ENCODE results near the gene USP20. TPM values are rescaled to one million over a fixed set of nuclear protein-coding genes. Genes with fewer than 3 reads are reported as not detected.

USP20 gene
- total and polyA plus RNA-seq, 2 donors from 2014 or later, result 22.8 to 28.8 TPM

DNA sequence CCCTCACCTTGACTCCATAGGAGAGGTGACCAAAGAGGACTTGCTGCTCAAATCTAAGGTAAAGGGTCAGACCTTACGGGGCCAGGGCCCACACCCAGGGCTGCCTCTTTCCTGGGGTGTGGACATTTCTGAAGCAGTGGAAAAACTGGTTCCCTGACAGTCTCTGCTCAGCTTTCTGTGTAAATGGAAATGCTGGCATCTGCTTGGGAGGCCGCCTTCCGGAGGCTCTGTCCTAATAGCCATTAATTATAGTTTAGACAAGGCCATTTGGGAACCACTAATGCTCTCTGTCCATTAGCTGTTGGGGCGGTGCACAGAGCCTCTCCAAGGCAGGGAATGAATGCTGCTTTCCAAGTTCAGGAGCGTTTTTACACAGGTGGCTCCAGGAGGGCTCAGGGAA lies 17.3 kb downstream of the USP20 start:
- TF ChIP-seq, protein P1, sequence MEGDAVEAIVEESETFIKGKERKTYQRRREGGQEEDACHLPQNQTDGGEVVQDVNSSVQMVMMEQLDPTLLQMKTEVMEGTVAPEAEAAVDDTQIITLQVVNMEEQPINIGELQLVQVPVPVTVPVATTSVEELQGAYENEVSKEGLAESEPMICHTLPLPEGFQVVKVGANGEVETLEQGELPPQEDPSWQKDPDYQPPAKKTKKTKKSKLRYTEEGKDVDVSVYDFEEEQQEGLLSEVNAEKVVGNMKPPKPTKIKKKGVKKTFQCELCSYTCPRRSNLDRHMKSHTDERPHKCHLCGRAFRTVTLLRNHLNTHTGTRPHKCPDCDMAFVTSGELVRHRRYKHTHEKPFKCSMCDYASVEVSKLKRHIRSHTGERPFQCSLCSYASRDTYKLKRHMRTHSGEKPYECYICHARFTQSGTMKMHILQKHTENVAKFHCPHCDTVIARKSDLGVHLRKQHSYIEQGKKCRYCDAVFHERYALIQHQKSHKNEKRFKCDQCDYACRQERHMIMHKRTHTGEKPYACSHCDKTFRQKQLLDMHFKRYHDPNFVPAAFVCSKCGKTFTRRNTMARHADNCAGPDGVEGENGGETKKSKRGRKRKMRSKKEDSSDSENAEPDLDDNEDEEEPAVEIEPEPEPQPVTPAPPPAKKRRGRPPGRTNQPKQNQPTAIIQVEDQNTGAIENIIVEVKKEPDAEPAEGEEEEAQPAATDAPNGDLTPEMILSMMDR (IDR thresholded peaks at IDR 0.05; ENCODE audit: borderline replicate concordance, extremely low read depth, insufficient read depth), result no peak
- Histone ChIP-seq H3K36me3 (ENCODE audit: control insufficient read depth in 2 of 3, insufficient read depth in 3 of 3, low read length in 3 of 3) (peaks cover 7 to 37% (median 25%) of the 10 kb centered on the region in 3 donors), H3K4me3 (ENCODE audit: low read length in 3 of 3) (no peak overlapping the region), H3K27ac (ENCODE audit: low read depth in 2 of 2, low read length in 2 of 2) (no peak overlapping the region), H3K4me1 (ENCODE audit: control insufficient read depth in 2 of 3, insufficient read depth in 2 of 3, low read depth in 1 of 3, low read length in 3 of 3) (peaks cover 0 to 7% (median 2%) of the 10 kb centered on the region in 3 donors), H3K9ac (ENCODE audit: low read length in 3 of 3) (no peak overlapping the region), H3K27me3 (ENCODE audit: control insufficient read depth, insufficient read depth, low read length) (no peaks in the 10 kb centered on the region), H3K9me3 (ENCODE audit: control insufficient read depth in 2 of 3, insufficient read depth in 1 of 3, low read length in 3 of 3) (no peaks in the 10 kb centered on the region)
- FAIRE-seq, result no peak
- peak in 1 of 5 donors; percentile 3 for DNase-seq
- intact Hi-C loops (cut with DNase I), result no loop called here

DNA sequence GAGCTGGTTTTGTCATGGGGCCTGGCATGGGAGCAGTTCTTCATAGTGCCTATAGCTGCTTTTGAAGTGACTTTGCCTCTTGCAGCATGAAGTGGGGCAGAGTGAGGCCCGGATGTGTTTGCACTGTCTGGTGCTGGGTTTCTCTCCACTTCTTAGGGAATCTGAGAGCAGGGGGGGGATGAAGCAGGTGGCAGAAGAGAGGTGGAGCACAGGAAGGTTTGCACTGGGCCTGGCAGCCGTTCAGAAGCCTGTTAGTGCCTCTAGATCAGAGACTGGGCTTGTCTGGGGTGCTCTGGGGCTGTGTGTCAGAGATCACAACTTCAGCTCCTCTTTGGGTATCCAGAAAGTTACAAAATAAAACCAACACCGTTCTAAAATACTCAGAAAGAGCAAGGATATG lies 18.4 kb downstream of the USP20 start:
- intact Hi-C loops (cut with DNase I), result no loop called here
- Histone ChIP-seq H3K4me1 (ENCODE audit: control insufficient read depth in 2 of 3, insufficient read depth in 2 of 3, low read depth in 1 of 3, low read length in 3 of 3) (peaks cover 0 to 7% (median 2%) of the 10 kb centered on the region in 3 donors), H3K9me3 (ENCODE audit: control insufficient read depth in 2 of 3, insufficient read depth in 1 of 3, low read length in 3 of 3) (no peaks in the 10 kb centered on the region), H3K27ac (ENCODE audit: low read depth in 2 of 2, low read length in 2 of 2) (no peak overlapping the region), H3K4me3 (ENCODE audit: low read length in 3 of 3) (no peak overlapping the region), H3K9ac (ENCODE audit: low read length in 3 of 3) (no peak overlapping the region), H3K27me3 (ENCODE audit: control insufficient read depth, insufficient read depth, low read length) (no peaks in the 10 kb centered on the region), H3K36me3 (ENCODE audit: control insufficient read depth in 2 of 3, insufficient read depth in 3 of 3, low read length in 3 of 3) (peaks cover 8 to 46% (median 30%) of the 10 kb centered on the region in 3 donors)
- FAIRE-seq (no peak), DNase-seq (no peak)
- TF ChIP-seq, protein P1 (IDR thresholded peaks at IDR 0.05; ENCODE audit: borderline replicate concordance, extremely low read depth, insufficient read depth), result no peak

DNA sequence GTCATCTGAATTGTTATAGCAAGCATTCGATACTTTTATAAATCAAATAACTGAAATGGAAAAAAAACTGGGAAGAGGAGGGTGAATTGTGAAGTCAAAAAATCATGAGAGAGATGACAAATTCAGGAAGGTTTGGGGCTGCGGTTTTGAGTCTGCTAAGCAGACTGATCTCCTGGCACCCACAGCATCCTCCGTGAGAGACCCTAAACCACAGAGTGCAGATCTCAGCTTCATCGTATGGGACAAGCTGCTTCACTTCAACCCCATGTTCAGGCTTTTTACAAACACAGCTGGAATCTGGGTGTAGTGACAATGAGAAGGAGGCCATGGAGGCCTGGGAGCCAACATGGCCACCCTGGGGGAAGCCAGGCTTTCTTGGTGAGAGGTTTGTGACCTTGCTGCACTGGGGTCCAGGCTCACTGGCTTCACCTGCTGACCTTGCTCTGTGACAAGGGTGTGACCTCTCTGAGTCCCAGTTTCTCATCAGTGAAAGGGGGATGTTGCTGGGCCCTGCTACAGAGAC lies 19.4 kb downstream of the USP20 start:
- Histone ChIP-seq H3K27ac (ENCODE audit: low read depth in 2 of 2, low read length in 2 of 2) (no peak overlapping the region), H3K36me3 (ENCODE audit: control insufficient read depth in 2 of 3, insufficient read depth in 3 of 3, low read length in 3 of 3) (peaks cover 11 to 50% (median 31%) of the 10 kb centered on the region in 3 donors), H3K9me3 (ENCODE audit: control insufficient read depth in 2 of 3, insufficient read depth in 1 of 3, low read length in 3 of 3) (no peaks in the 10 kb centered on the region), H3K27me3 (ENCODE audit: control insufficient read depth, insufficient read depth, low read length) (no peaks in the 10 kb centered on the region), H3K4me3 (ENCODE audit: low read length in 3 of 3) (no peak overlapping the region), H3K4me1 (ENCODE audit: control insufficient read depth in 2 of 3, insufficient read depth in 2 of 3, low read depth in 1 of 3, low read length in 3 of 3) (peaks cover 0 to 7% (median 2%) of the 10 kb centered on the region in 3 donors), H3K9ac (ENCODE audit: low read length in 3 of 3) (no peak overlapping the region)
- intact Hi-C loops (cut with DNase I), result no loop called here
- no peak for DNase-seq
- TF ChIP-seq, protein P1 (IDR thresholded peaks at IDR 0.05; ENCODE audit: borderline replicate concordance, extremely low read depth, insufficient read depth), result no peak
- no peak for FAIRE-seq

DNA sequence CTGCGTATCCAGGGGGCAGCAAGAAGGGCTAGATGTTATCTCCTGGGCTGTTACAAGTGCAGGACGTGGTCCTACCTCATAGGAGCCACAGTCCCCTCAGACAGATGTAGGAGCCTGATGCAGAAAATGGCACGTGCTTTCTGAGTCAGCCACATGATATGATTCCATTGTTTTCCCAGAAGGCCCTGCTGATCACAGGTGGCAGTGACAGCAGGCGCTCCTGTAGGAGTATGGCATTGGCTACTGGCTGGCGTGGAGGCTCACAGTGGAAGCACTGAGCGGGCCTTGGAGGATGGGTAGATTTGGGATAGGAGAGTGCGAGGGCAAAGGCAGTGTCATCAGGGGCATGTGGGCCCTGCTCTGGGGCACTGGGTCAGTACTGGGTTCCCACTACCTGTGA lies 21.9 kb downstream of the USP20 start:
- TF ChIP-seq, protein P1 (IDR thresholded peaks at IDR 0.05; ENCODE audit: borderline replicate concordance, extremely low read depth, insufficient read depth), result no peak
- H3K4me3 ChIP-seq (ENCODE audit: low read length in 3 of 3), result no peak overlapping the region
- no peak overlapping the region for H3K27ac ChIP-seq (ENCODE audit: low read depth in 2 of 2, low read length in 2 of 2)
- H3K36me3 ChIP-seq (ENCODE audit: control insufficient read depth in 2 of 3, insufficient read depth in 3 of 3, low read length in 3 of 3), result peaks cover 8 to 62% (median 26%) of the 10 kb centered on the region in 3 donors
- DNase-seq (peak in 1 of 5 donors; percentile 27), FAIRE-seq (no peak)
- H3K9me3 ChIP-seq (ENCODE audit: control insufficient read depth in 2 of 3, insufficient read depth in 1 of 3, low read length in 3 of 3), result no peaks in the 10 kb centered on the region
- intact Hi-C loops (cut with DNase I), result no loop called here
- no peaks in the 10 kb centered on the region for H3K4me1 ChIP-seq (ENCODE audit: control insufficient read depth in 2 of 3, insufficient read depth in 2 of 3, low read depth in 1 of 3, low read length in 3 of 3)
- no peaks in the 10 kb centered on the region for H3K27me3 ChIP-seq (ENCODE audit: control insufficient read depth, insufficient read depth, low read length)
- H3K9ac ChIP-seq (ENCODE audit: low read length in 3 of 3), result no peak overlapping the region

Data from kidney (tissue), 14 donors.